ENCODE data around the gene TSPAN13.

Gene TSPAN13

DNA sequence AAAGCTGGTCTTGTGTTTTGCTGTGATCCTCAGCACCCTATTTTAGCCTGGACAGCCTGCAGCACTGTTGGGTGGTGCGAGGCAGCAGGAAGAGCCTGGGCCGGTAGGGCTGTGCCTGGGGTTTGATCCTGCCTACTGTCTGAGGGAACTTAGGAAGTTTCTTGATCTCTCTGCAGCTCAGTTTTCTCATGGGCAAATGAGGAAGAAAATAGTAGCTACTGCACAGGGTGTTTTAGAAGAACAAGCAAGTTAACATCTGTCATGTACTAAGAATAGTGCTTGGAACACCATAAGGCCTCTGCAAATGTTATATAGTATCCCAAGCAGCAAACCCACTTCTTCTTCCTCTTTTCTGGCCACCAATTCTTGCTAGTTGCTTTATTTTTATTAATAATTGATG, 63.3 kb downstream of the TSPAN13 start:
- no peak for DNase-seq

DNA sequence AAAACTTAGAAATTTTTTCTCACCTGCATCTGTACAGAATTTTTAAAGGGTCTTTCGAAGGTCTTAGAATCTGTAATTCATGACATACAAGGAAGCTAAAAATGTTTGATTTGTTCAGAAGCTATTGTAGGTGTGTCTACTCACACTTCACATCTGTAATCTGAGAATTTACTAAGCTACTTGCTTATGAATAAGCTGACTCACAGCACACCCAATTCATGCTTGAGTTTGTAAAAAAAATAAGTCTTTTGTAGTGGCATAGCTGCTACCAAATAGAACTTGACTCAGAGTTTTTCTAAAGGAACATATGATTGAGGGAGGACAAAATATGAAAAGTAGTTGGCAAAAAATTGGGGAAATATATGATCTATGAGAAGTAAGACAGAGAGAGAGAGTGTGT, 64.0 kb downstream of the TSPAN13 start:
- DNase-seq, result peak; percentile 4

DNA sequence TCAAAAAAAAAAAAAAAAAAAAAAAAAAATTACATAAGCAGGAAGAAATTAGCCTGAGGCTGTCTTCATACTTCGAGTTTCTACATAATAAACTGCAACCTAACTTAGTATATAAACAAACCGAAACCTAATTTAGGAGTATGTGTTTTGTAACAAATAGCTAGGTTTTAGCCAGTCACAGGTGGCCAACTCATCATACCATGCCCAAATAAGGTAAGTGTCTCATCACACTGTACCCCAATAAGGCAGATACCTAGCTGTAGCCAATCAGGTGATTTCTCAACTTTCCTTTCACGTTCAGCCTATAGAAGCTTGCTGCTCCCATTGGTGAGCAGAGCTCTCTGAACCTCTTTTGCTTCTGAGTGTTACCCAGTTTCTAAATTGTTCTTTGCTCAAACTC, 65.2 kb downstream of the TSPAN13 start:
- DNase-seq, result no peak

DNA sequence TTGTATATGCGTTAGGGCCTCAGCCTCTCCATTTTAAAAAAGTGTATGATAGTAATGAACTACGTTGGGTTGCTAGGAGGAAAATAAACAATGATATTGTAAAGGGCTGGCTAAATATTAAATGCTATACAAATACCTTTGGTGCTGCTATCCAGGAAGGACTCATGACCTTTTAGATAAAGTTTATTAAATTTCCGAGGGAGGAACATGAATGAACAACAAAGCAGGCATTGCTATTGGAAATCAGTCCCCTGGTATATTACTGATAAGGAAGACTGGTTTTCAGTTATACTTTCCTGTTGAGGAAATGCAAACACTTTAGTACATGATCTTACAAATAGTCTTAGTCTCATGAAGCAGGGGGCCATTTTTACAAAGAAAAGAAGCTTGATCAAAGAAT, 68.5 kb downstream of the TSPAN13 start:
- DNase-seq, result no peak

DNA sequence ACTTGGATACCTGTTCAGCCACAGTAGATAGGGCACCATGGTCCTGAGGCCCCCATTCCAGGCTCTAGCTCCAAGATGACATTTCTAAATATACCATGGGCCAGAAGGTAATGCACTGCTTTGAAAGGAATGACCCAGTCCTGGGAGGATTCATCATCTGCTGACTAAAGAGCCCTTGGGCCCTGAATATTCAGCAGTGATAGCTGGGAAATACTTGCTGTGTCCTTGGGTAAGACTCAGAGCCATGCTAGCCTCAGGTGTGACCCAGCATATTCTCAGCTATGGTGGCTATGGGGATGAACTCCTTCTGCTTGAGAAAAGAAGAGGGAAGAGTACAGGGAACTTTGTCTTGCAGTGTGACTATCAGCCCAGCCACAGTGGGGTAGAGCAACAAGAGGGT, 72.5 kb downstream of the TSPAN13 start:
- DNase-seq, result no peak

DNA sequence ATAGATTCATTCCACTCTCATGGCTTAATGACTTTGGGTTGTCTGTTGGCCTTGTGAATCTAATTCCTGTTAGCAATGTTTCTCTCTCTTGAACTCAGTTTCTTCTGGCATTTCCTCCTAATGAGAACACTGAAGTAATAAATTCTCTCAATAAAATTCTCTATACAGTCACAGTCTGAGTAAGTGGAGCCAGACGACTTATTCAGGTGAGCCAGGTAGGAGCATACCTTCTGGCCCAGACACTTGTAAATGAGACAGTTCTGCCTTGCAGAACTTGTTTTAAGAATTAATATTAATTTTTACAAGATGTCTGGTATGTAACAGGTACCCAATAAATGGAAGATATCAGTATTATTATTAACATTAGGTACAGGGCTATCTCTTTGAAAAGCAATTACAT, 79.8 kb downstream of the TSPAN13 start:
- no peak for DNase-seq
